ENCODE results near the gene TOR4A.
"Not testable (repeated sequence)": the region's sequence is repeated elsewhere in the genome, so short reads cannot be mapped to it uniquely, and the experiment has no call there.

The TOR4A gene

DNA sequence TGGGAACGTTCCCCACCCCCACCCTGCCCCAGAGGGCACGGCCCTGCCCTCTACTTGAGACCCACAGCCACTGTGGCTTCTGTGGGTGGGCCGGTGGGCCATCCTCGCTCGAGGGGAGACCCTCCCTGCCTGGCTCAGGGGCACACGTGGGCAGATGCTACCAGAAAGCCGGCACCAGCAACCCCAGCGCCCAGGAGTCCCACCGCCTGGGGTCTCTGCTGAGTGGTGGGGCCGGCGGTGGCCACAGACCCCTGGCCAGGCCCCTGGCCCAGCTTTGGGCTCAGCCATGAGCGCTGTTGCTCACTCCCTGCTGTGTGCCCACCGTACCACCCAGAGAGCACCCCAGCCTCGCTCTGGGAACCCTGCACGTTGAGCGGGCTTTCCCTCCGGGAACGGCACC, 41.1 kb downstream of the TOR4A start:
- peak; percentile 0 for DNase-seq (ENCODE audit: low spot score)

DNA sequence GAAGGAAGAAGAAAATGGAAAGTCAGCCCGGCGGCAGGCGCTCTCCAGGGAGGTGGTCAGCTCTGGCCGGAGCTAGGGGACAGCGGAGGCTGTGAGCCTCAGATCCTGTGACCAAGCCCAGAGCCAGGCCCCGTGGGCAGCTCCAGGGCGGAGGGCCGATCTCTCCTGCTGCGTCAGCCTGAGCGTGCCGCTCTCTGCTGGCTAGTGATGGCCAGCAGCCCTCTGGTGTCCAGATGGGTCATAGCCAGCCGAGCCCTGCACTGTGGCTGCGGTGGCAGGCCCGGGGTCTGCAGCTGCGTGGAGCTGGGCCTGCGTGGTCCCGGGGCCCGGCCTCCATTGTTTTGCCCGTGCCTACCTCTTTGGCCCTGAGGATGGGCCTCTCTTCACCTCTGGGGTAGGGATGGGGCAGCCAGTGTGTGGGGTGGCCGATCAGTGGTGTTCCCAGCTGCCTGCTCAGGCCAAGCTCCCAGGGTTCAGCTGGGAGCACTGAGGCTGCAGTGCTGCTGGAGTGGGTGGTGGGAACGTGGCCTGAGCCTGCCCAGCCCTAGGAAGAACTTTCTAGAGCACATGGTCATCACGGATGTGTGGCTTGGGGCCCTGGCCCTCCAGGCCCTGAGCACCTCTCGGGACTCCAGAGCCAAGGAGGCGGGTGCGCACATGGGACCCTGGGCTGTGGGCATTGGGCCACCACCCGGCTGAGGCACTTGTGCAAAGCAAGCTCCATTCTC, 41.6 kb downstream of the TOR4A start:
- DNase-seq (ENCODE audit: low spot score), result peak; percentile 82

DNA sequence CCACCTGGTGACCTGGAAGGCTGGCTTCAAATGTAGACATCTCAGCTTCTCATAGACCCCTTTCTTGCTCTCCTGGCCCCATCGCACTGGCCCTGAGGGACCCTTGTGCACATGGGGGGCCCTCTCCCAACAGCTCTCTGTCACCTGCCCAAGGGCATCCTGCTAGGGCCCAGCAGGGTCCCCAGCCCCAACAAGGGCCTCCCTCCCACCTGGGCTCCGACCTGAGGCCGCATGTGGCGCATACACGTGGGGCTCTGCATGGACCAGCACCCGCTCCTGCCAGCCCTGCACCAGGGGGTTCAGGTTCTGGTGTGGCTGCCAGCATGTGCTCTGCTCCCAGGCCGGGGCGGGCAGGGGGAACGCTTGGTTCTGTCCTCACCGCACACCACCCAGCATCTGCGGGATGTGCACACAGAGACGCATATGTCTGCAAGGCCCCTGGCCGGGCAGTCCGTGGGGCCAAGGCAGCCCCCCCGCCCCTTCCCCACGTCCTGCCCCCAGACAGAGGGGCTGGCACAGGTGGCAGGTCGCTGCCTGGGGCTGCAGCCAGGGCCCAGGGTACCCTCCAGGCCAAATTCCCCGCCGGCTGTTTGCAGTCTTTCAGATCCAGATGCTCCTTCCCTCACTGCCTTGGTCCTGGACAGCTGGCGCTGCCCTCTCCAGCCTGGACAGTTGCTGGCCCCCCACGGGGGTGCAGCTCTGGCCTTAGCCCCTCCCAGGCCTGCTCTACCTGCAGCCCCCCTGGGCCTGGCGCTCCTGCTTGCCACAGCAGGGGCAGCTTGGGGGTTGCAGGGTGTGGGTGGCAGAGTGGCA, 42.4 kb downstream of the TOR4A start:
- DNase-seq (ENCODE audit: low spot score), result peak; percentile 1

DNA sequence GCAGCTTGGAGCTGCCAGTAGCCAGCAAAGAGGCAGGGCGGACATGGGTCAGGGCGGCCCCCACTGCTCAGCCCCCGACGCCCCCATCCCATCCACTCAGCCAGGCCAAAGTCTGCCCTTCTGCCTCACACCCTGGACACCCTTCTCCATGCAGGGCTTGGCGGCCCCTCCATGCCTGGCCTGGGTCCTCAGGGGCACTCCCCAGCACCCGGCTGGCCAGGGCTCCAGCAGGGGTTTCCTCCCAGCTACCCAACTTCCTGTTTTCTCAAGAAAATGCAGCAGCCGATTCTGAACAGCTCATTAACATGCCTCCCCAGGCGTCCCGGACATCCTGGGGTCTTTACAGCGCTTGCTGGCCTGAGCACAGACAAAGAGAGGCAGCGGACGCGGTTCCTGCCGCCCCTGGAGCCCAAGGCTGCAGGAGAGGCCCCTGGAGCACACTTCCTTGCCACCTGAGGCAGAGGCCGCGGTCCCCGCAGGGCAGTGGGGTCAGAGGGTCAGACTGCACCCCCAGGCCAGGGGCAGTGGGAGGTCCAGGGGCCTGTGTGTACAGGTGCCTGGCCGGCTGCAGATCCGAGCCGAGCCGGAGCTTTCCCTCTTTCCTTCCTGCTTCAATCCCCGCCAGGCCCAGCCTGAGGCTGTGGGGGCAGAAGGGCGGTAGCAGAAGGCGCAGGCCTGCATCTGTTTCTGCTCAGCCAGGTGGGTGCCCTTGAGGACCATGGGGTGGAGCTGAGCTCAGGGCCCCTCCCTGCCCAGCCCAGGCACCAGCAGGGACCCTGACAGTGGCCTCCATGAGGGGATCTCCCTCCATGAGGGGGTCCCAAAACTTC, 43.2 kb downstream of the TOR4A start:
- peak; percentile 1 for DNase-seq (ENCODE audit: low spot score)

DNA sequence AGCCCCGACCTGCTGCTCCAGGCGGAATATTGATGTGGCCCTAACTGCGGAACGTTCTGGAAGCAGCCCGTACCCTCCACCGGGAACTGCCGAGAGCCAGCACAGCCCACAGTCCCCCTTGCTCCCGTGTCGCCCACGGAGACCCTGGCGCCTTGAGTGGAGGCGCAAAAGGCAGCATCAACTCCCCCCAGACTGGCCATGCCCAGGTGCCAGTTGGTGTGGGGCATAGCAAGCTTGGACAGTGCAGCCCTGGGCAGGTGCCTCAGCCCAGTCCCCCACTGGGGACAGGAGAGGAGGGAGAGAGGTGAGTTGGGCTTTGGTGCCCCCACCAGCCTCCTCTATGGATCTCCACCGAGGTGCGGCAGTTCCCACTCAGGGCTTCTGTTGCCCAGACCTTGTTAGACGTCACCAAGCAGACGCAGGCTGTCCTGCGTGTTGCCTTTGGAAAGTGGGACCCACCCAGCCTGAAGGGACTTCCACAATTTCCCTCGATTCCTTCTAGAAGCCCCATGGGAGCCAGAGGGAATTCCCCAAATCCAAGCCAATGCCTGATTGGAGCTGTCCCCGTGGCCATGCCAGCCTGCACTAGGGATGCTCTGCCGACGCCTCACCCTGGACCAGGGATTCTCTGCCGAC, 44.3 kb downstream of the TOR4A start:
- DNase-seq (ENCODE audit: low spot score), result no peak

DNA sequence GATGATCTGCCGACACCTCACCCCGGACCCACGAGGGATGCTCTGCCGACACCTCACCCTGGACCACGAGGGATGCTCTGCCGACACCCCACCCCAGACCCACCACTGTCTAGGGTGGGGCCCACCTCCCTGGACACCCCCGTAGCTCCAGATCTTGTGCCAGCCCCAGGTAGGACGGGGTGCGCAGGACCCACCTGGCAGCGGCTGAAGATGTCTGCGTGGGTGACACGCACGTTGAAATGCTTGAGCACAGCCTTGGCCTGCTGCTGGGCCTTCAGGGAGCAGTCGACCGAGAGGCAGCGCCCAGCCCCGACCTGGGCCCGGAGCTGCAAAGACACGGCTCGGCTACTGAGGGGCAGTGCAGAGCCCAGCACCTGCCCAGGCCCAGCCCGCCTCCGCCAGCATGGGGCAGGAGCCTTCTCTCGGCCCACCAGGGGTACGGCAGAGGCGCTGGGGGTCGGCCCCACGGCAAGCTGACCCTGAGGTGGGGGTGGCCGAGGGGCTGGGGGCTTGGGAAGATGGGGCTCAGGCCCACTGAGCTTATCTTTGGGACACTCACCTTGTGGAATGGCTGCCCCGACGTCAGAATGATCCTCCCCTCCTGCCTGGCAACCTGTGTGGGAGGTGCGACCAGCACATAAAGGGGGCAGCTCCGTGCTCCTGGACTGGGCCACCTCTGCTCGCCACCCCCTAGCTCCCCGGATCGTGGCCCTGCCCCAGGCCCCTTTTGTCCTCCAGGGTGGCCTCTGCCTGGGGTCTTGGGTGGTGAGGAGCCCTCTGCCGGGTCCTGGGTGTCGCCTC, 46.2 kb downstream of the TOR4A start:
- DNase-seq (ENCODE audit: low spot score), result no peak

DNA sequence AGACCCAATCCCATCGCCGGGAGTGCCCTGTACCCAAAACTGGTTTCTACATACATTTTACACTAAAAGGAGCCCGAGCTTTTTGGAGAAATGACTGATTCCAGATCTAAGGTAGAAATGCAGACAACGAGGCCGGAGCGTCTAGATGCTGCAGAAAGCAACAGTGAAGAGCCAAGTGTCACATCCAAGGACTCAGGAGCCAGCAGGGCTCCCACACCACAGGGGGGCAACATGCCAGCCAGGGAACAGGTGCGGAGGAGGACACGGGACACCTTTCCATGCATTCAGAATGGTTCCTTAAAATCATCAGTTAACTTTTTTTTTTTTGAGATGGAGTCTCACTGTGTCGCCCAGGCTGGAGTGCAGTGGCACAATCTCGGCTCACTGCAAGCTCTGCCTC, 47.6 kb downstream of the TOR4A start:
- no peak for DNase-seq (ENCODE audit: low spot score)

DNA sequence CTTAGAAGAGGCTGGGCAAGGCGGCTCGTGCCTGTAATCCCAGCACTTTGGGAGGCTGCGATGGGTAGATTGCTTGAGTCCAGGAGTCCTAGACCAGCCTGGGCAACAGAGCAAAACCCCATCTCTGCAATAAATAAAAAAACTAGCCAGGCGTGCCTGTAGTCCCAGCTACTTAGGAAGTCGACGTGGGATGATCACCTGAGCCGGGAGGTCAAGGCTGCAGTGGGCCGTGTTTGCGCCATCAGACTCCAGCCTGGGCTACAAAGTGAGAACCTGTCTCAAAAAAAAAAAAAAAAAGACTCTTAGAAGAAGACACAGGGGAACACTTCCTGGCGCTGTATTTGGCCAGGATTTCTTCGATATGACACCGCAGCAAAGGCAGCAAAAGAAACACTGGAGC, 48.3 kb downstream of the TOR4A start:
- DNase-seq (ENCODE audit: low spot score), result no peak

DNA sequence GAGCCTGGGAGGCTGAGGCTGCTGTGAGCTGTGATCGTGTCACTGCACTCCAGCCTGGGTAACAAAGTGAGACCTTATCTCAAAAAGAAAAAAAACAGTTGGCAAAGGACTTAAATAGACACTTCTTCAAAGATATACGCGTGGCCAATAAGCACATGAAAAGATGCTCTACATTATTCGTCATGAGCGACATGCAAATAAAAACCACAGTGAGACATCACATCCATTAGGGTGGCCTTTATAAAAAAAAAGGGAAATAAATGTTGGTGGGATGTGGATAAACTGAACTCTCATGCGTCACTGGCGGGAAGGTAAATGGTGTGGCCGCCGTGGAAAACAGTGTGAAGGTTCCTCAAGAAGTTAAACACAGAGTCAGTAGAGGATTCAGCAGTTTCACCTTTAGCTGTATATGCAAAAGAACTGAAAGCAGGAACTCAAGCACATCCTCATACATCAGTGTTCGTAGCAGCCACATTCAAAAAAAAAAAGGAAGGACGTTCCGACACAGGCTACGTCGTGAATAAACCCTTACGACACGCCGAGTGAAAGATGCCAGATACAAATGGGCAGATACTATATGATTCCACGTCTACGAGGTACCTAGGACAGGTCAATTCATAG, 49.0 kb downstream of the TOR4A start:
- no peak for DNase-seq (ENCODE audit: low spot score)

DNA sequence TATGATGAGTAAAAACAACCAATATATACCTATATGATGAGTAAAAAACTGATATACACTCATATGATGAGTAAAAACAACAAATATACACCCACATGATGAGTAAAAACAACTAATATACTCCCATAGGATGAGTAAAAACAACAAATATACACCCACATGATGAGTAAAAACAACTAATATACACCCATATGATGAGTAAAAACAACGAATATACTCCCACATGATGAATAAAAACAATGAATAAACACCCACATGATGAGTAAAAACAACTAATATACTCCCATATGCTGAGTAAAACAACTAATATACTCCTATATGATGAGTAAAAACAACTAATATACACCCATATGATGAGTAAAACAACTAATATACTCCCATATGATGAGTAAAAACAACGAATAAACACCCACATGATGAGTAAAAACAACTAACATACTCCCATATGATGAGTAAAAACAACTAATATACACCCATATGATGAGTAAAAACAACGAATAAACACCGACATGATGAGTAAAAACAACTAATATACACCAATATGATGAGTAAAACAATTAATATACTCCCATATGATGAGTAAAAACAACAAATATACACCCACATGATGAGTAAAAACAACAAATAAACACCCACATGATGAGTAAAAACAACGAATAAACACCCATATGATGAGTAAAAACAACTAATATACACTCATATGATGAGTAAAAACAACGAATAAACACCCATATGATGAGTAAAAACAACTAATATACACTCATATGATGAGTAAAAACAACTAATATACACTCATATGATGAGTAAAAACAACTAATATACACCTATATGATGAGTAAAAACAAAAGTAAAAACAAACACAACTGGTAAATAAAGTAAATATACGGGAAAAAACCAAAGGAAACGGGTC, 50.4 kb downstream of the TOR4A start:
- DNase-seq (ENCODE audit: low spot score), result not testable (repeated sequence)

DNA sequence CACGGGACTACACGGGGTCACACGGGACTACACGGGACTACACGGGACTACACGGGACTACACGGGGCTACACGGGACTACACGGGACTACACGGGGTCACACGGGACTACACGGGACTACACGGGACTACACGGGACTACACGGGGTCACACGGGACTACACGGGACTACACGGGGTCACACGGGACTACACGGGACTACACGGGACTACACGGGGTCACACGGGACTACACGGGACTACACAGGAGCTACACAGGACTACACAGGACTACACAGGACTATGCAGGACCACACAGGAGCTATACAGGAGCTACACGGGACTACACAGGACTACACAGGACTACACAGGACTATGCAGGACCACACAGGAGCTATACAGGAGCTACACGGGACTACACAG, 52.1 kb downstream of the TOR4A start:
- DNase-seq (ENCODE audit: low spot score), result not testable (repeated sequence)

DNA sequence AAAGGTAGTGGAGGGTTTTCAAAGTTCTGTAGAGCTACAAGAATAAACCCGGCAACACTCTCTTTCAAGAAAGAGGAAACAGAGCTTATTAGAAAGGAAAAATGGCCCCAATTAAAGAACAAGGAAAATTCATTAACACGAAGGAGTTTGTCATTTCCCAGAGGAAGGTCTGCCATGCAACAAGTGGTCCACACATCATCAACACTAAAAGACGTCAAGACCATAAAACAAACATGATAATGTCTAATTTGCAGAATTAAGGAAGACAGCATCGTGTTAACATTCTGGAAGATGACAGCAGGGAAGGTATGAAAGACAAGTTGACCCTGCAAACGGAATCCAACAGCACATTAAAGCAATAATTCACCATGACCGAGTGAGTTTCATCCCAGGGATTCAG, 53.2 kb downstream of the TOR4A start:
- no peak for DNase-seq (ENCODE audit: low spot score)

DNA sequence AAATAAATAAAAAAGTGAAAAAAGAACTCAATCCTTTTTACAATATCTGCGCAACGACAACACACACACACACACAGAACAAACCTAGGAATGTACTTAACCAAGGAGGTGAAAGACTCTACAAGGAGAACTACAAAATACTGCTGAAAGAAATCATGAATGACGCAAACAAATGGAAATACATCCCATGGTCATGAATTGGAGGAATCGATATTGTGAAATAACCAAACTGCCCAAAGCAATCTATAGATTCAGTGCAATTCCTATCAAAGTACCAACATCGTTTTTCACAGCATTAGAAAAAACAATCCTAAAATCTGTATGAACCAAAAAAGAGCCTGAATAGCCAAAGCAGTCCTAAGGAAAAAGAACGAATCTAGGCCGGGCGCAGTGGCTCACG, 54.4 kb downstream of the TOR4A start:
- DNase-seq (ENCODE audit: low spot score), result no peak
